GM12878 (cell line): ENCODE data around the gene ZSWIM7.

Experiments used
- E2F4 ChIP-seq: IDR thresholded peaks from 2 replicates; pipeline ENCODE4 v1.6.1; 2012; ENCODE audit warnings: low read depth, low read length, improper control_type of control experiment
- EP300 ChIP-seq, 2 experiments: fragments of 150-350 bp in 1 of 2; IDR thresholded peaks; 2 replicates each; pipeline ENCODE4 v1.6.1; 2011 to 2012; ENCODE audit warnings: low read depth in 2 of 2, low read length in 2 of 2, borderline replicate concordance in 1 of 2, improper control_type of control experiment in 1 of 2, inconsistent platforms in 1 of 2; ENCODE audit not compliant: control insufficient read depth in 1 of 2
- EZH2 ChIP-seq: IDR thresholded peaks from 2 replicates; pipeline ENCODE4 v1.6.1; 2012; ENCODE audit warnings: low read depth, mild to moderate bottlenecking, control low read depth, inconsistent platforms, low read length, borderline replicate concordance; ENCODE audit not compliant: control insufficient read depth
- MYC ChIP-seq: IDR thresholded peaks from 2 replicates; pipeline ENCODE4 v1.6.1; 2011; ENCODE audit warnings: mild to moderate bottlenecking, low read length, moderate library complexity, inconsistent platforms; ENCODE audit not compliant: insufficient read depth, insufficient replicate concordance, insufficient read length, severe bottlenecking
- NR2F1 ChIP-seq: fragments of 450-650 bp; conservative IDR thresholded peaks from 2 replicates; pipeline ENCODE4 v1.6.1; 2017; ENCODE audit warnings: mild to moderate bottlenecking
- PBX3 ChIP-seq: IDR thresholded peaks from 2 replicates; pipeline ENCODE4 v1.6.1; 2011; ENCODE audit warnings: mild to moderate bottlenecking, low read depth, low read length, moderate library complexity; ENCODE audit not compliant: insufficient replicate concordance
- SMAD1 ChIP-seq: fragments of 450-650 bp; IDR thresholded peaks from 2 replicates; pipeline ENCODE4 v1.6.1; 2018; ENCODE audit warnings: mild to moderate bottlenecking, low read depth; ENCODE audit not compliant: partially characterized antibody
- ZNF207 ChIP-seq: fragments of 450-650 bp; IDR thresholded peaks from 2 replicates; pipeline ENCODE4 v1.6.1; 2014; ENCODE audit warnings: antibody characterized with exemption, mild to moderate bottlenecking, borderline replicate concordance
- TF ChIP-seq, protein P1 (sequence below): IDR thresholded peaks from 2 replicates; pipeline ENCODE4 v1.6.1; 2012; ENCODE audit warnings: mild to moderate bottlenecking, low read depth, low read length
- TF ChIP-seq, protein P2 (sequence below): IDR thresholded peaks from 2 replicates; pipeline ENCODE4 v1.6.1; 2011; ENCODE audit warnings: low read depth, low read length, improper control_type of control experiment, borderline replicate concordance
- TF ChIP-seq, protein P3 (sequence below), 3 experiments: IDR thresholded peaks in 2 of 3; conservative IDR thresholded peaks in 1 of 3; 2 replicates each; pipeline ENCODE4 v1.5.1; 2011; ENCODE audit warnings: low read depth in 3 of 3, low read length in 3 of 3, mild to moderate bottlenecking in 3 of 3, control low read depth in 2 of 3, moderate library complexity in 2 of 3, inconsistent platforms in 1 of 3, mixed read lengths in 1 of 3; ENCODE audit not compliant: control insufficient read depth in 2 of 3, insufficient read depth in 1 of 3; ENCODE audit errors: extremely low read depth in 1 of 3

DNA sequence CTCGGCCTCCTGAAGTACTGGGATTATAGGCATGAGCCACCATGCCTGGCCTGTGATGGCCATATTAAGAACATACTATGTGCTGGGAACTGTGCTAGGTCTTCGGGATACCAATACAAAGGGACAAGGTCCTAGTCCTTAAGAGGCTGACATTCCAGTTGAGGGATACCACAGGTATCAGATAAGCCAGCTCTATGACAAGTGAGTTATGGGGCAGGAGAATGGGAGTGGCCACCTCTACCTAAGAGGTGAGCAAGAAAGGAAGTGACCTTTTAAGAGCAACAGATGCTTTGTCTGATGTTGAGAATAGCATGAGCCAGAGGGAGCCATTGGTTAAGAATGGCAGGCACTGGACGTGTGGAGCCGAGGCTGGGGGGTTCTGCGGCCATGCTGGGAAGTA is 27.6 kb downstream of the ZSWIM7 start:
- no peak for TF ChIP-seq E2F4
- TF ChIP-seq, protein P1, sequence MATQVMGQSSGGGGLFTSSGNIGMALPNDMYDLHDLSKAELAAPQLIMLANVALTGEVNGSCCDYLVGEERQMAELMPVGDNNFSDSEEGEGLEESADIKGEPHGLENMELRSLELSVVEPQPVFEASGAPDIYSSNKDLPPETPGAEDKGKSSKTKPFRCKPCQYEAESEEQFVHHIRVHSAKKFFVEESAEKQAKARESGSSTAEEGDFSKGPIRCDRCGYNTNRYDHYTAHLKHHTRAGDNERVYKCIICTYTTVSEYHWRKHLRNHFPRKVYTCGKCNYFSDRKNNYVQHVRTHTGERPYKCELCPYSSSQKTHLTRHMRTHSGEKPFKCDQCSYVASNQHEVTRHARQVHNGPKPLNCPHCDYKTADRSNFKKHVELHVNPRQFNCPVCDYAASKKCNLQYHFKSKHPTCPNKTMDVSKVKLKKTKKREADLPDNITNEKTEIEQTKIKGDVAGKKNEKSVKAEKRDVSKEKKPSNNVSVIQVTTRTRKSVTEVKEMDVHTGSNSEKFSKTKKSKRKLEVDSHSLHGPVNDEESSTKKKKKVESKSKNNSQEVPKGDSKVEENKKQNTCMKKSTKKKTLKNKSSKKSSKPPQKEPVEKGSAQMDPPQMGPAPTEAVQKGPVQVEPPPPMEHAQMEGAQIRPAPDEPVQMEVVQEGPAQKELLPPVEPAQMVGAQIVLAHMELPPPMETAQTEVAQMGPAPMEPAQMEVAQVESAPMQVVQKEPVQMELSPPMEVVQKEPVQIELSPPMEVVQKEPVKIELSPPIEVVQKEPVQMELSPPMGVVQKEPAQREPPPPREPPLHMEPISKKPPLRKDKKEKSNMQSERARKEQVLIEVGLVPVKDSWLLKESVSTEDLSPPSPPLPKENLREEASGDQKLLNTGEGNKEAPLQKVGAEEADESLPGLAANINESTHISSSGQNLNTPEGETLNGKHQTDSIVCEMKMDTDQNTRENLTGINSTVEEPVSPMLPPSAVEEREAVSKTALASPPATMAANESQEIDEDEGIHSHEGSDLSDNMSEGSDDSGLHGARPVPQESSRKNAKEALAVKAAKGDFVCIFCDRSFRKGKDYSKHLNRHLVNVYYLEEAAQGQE, result no peak
- TF ChIP-seq, protein P2, sequence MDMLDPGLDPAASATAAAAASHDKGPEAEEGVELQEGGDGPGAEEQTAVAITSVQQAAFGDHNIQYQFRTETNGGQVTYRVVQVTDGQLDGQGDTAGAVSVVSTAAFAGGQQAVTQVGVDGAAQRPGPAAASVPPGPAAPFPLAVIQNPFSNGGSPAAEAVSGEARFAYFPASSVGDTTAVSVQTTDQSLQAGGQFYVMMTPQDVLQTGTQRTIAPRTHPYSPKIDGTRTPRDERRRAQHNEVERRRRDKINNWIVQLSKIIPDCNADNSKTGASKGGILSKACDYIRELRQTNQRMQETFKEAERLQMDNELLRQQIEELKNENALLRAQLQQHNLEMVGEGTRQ, result no peak
- TF ChIP-seq EP300 (IDR thresholded peaks at IDR 0.05; ENCODE audit: borderline replicate concordance in 1 of 2, control insufficient read depth in 1 of 2, low read depth in 2 of 2, low read length in 2 of 2), result no peak
- TF ChIP-seq NR2F1, result no peak
- TF ChIP-seq, protein P3, sequence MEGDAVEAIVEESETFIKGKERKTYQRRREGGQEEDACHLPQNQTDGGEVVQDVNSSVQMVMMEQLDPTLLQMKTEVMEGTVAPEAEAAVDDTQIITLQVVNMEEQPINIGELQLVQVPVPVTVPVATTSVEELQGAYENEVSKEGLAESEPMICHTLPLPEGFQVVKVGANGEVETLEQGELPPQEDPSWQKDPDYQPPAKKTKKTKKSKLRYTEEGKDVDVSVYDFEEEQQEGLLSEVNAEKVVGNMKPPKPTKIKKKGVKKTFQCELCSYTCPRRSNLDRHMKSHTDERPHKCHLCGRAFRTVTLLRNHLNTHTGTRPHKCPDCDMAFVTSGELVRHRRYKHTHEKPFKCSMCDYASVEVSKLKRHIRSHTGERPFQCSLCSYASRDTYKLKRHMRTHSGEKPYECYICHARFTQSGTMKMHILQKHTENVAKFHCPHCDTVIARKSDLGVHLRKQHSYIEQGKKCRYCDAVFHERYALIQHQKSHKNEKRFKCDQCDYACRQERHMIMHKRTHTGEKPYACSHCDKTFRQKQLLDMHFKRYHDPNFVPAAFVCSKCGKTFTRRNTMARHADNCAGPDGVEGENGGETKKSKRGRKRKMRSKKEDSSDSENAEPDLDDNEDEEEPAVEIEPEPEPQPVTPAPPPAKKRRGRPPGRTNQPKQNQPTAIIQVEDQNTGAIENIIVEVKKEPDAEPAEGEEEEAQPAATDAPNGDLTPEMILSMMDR (IDR thresholded peaks at IDR 0.05 in 2 of 3, conservative IDR thresholded peaks at IDR 0.05 in 1 of 3; ENCODE audit: control insufficient read depth in 2 of 3, extremely low read depth in 1 of 3, insufficient read depth in 1 of 3, low read depth in 3 of 3, low read length in 3 of 3), result no peak
- no peak for TF ChIP-seq SMAD1
- TF ChIP-seq PBX3, result no peak
- no peak for TF ChIP-seq MYC
- no peak for TF ChIP-seq ZNF207
- no peak for TF ChIP-seq EZH2
